ENCODE data around the gene RTN4R.

The RTN4R gene

GRCh38 chr22:20239676-20240446 is 28.3 kb downstream of the RTN4R start:
- no peak for DNase-seq

DNA sequence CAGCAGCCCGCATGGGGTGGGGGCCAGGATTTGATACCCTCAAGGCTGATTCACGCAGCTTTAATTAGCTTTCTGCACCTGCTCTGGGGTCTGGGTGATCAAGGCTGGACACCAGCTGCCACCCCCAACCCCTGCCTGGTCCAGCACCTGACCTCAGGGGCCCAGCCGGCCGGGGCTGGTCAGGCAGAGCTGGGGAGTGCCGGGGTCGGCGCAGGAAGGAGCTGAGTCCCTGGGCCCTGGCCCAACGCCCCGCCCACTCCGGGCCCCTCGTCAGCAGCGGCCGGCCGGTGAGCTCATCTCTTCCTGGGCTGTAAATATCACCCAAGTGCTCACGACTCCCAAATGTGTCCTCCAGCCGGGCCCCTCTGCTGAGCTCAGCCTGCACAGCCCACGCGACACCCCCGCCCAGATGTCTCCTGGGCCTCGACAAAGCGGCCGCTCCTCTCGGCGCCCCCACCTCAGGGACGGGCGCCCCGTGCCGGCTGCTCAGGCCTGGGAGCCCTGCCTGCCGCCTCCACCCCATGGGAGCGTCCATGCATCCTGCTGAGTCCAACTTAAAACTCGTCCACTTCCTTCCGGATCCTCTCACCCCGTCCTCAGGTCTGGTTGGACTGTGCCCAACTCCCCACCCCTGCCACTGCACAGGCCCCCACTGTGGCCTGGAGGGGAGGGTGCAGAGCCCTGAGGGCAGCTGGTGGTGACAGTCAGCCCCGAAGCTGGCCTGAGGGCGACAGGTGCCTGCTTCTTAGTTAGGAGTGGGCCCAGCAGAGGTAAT is 29.0 kb downstream of the RTN4R start:
- DNase-seq: no peak

DNA sequence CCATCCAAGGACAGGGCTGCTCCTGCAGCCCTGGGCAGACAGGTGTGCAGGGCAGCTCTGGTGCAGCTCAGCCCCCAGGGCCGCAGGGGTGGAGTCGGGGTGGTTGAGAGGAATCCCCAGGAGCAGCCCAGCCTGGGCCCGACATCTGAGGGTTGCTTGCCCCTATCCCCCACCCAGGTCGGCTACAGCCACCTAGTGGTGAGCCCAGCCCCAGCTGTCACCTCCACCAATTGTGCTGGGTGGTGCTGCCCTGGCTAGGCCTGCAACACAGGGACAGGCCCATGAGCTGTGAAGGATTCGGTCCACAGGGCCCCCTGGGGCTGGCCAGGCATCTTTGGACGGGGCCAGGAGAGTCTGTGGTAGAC is 29.6 kb downstream of the RTN4R start:
- DNase-seq: no peak

DNA sequence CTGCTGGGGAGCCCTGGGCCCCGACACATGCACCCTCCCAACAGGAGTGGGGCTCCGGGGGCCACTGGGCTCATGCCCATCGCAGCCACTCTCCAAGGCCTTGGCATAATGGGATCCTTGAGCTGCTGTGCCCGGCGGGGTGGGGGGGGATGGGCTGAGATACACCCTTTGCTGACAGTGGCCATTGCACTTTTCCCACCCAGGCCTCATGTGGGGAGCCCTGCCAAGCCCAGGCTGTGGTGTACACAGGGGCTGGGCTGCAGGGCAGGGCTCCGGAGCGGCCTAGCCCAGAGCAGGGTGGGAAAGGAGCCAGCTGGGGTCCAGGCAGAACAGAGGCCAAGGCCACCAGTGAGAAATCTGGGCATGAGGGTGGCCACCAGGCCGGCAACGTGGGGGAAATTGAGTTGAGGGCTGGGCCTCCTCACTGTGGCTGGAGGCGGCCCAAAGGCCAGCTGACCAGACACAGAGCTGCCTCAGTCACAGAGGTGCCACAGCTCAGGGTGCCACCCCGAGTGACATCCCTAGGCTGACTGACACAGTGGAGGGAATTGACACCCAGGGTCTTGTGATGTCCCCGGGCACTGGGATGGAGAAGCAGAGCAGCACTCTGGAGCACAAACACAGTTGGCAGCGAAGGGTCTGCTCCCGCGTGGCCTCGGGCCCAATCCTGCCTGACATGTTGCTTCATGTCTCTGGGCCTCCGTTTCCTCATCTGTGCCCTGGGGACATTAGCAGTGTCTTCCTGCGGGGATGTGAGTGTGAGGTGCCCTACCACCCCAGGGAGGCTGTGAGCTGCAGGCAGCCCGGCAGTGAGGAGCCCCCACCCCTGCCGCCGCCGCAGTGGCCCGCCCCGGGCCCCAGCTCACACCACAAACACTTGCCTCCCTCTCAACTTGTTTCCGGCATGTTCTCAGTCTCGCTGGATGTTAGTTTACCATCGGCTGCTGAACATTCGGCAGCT is 30.4 kb downstream of the RTN4R start:
- no peak for DNase-seq

GRCh38 chr22:20236052-20236717 is 31.9 kb downstream of the RTN4R start:
- no peak for DNase-seq

GRCh38 chr22:20235389-20235991 is 32.6 kb downstream of the RTN4R start:
- no peak for DNase-seq

GRCh38 chr22:20234760-20235388 is 33.2 kb downstream of the RTN4R start:
- no peak for DNase-seq

- no peak for DNase-seq
Measured at GRCh38 chr22:20234314-20234682, 33.8 kb downstream of the RTN4R start.

DNA sequence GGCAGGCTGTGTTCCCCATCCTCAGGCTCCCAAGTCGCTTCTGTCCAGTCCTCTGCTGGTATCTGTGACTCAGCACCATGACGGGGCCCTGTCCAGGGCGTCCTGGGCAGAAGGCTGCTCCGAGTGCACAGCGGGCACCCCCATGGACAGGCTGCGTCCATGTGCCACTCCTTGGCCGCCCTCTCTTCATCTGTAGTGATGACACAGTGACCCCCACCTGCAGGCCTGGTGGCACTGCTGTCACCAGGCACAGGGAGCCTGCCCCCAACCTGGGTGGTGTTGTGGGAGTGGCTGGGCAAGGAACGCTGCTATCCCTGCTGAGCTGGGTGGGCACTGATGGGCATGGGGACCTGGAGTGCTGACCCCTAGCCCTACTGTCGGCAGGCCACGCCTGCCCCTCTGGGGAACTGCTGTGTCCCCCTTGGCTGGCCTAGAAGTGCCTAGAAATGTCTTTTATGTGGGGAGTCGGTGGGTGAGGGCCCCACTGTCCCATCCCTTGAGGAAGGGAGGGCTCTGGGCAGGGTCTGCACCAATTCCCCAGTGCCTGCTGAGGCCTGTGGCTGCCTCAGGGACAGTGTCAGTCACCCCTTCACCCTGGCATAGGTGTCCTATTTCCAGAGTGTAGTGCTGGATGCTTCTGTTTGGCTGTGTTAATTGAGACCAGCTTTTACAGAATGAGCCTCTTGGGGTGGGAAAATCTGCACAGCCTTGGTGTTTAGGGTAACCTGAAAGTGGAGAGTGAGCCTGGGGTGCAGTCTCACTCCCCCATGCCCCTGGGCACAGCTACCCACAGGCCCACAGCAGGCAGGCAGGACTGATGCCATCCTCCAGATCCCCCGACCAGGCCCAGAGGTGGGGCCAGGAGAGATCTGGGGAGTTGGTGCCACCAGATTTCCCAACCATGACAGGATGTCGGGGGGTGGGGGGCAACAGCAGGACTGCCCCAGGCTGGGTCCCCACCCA is 34.5 kb downstream of the RTN4R start:
- DNase-seq: no peak

DNA sequence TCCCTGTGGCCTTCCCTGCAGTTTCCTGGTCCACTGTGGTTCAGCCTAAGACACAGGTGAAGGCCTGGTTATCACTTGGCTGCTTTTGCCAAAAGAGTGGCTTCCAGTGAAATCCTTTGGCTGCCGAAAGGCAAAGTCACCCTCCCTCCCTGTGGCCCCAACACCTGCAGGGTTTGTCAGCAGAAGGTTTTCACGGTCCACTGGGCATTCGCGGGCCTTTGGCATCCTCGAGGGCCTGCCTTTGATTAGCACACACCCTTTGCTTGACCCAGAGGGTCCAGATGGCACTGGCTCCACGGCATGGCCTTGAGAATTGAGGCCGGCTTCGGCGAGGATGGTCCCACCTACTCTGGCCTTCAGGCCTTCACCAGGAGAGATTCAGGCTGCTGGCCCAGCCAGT is 35.3 kb downstream of the RTN4R start:
- no peak for DNase-seq

GRCh38 chr22:20232237-20232598 is 35.9 kb downstream of the RTN4R start:
- DNase-seq: no peak

DNA sequence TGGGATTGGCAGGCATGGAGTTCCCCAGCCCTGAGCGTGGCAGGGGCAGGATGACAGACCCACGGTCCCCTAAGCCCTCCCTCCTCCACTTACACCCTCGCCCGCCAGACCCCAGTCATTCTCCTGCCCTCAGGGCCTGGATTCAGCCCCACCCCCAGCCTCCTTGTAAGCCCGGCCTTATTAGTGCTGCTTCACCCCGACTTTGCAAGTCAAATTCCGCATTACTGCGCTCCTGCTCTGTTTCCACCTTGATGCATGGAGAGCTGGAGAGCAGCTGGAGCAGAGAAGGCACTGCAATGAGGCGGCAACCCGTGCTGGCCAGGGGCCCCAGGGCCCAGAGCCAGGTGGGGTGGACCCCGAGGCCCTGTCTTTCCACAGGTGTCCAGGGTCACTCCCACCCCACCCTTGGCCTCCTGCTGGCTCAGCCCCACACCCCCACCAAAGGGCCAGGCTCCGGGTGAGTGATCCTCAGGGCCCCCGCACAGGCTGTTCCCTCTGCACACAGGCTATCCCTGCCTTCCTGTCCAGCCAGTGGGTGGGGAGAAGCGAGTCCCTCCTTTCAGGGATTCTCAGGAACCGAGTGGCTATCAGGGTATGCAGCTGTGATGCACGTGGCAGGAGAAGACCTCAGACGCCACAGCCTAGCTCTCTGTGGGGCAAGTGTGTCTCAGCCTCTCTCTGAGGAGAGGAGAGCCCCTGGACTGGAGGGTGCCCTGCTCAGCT is 36.4 kb downstream of the RTN4R start:
- no peak for DNase-seq

DNA sequence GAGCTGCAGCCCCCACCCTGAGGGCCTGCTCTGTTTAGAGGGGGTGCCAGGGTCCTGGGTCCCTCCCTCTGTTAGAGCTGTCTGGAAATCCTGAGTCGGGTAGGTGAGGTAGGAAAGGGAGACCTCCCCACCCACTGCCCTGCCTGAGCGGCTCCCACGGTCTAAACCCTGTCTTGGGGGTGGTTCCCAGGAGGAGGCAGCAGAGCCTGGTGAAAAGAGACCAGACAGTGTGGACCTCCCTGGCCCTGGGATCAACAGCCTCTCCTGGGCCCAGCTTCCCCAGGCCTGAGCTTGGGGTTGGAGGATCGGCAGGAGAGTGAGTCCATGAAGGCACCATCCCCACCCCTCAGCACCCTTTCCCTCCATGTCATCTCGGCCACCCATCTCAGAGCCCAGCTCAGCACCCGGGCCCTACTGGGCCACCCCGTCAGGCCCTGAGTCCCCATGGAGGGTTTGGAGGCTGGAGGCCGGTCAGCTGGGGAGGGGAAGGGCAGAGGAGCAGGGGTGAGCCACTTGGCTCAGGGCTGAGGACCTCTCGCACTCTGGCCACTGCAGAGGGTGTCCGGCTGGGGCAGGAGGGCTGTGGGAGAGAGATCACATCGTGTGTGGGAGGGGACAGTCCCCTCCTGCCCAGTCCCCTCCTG is 37.2 kb downstream of the RTN4R start:
- no peak for DNase-seq

- DNase-seq: no peak
Measured at GRCh38 chr22:20229916-20230775, 38.0 kb downstream of the RTN4R start.

GRCh38 chr22:20228939-20229272 is 39.2 kb downstream of the RTN4R start:
- no peak for DNase-seq

- DNase-seq: no peak
Measured at GRCh38 chr22:20228055-20228938, 39.8 kb downstream of the RTN4R start.

- DNase-seq: no peak
Measured at GRCh38 chr22:20227363-20227762, 40.8 kb downstream of the RTN4R start.
